ENCODE data around the gene SPOPL.

GRCh38 chr2:138554123-138554522, 52.6 kb downstream of the SPOPL start:
- TF ChIP-seq CTCF (conservative IDR thresholded peaks at IDR 0.05; ENCODE audit: low read depth, low read length) (no peak), CHD1 (IDR thresholded peaks at IDR 0.05; ENCODE audit: low read depth, low read length) (no peak), RAD21 (IDR thresholded peaks at IDR 0.05; ENCODE audit: low read length) (no peak), MXI1 (IDR thresholded peaks at IDR 0.05; ENCODE audit: borderline replicate concordance, low read depth, low read length) (no peak), POLR2A (IDR thresholded peaks at IDR 0.05; ENCODE audit: low read depth, low read length) (no peak), BHLHE40 (IDR thresholded peaks at IDR 0.05; ENCODE audit: low read depth, low read length) (no peak), CEBPB (IDR thresholded peaks at IDR 0.05; ENCODE audit: low read depth, low read length) (no peak), MAZ (IDR thresholded peaks at IDR 0.05; ENCODE audit: borderline replicate concordance, low read depth, low read length) (no peak)
- TF ChIP-seq, protein P1, sequence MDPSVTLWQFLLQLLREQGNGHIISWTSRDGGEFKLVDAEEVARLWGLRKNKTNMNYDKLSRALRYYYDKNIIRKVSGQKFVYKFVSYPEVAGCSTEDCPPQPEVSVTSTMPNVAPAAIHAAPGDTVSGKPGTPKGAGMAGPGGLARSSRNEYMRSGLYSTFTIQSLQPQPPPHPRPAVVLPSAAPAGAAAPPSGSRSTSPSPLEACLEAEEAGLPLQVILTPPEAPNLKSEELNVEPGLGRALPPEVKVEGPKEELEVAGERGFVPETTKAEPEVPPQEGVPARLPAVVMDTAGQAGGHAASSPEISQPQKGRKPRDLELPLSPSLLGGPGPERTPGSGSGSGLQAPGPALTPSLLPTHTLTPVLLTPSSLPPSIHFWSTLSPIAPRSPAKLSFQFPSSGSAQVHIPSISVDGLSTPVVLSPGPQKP (IDR thresholded peaks at IDR 0.05; ENCODE audit: borderline replicate concordance, low read depth, low read length), result no peak
- TF ChIP-seq, protein P2, sequence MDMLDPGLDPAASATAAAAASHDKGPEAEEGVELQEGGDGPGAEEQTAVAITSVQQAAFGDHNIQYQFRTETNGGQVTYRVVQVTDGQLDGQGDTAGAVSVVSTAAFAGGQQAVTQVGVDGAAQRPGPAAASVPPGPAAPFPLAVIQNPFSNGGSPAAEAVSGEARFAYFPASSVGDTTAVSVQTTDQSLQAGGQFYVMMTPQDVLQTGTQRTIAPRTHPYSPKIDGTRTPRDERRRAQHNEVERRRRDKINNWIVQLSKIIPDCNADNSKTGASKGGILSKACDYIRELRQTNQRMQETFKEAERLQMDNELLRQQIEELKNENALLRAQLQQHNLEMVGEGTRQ (IDR thresholded peaks at IDR 0.05; ENCODE audit: low read depth, low read length), result no peak
